Measurements from ENCODE around the gene EEFSEC. TPM values are rescaled to one million over a fixed set of nuclear protein-coding genes. Genes with fewer than 3 reads are reported as not detected.

EEFSEC gene
- 1 to 10 TPM; 5.9 to 9.3 (median 6.7) TPM for total RNA-seq
- 1 to 10 TPM; 8.1 to 9.8 TPM for polyA plus RNA-seq

DNA sequence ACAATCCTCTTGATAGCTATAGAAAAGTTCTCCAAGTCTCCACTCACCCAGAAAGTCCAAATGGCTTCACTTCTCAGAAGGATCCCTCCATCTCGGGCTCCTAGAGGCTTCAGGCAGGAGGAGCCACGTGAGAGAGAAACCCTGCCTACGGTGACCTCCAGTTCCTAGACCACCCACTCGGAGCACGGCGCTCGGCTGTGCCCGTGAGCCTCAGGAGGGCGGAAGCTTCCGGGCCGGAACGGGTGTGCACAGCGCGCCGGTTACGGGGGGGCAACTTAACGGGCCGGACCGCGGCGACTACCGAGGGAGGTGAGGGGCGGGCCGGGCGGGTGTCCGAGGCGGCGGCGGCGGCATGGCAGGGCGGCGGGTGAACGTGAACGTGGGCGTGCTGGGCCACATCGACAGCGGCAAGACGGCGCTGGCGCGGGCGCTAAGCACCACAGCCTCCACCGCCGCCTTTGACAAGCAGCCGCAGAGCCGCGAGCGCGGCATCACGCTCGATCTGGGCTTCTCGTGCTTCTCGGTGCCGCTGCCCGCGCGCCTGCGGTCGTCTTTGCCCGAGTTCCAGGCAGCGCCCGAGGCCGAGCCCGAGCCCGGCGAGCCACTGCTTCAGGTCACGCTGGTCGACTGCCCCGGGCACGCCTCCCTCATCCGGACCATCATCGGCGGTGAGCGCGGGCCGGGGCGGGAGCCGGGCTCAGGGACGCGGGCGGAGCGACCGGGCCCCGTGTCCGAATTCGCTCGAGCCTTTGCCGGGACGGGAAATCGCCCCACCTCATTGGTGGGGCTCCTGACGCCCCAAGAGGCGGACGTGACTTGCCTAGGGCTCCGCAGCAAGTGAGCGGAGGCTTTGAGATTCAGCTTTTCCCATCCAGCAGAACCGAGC lies at the start of gene EEFSEC:
Gene EEFSEC (plus strand): TSS at position 326 of the 886 bp plus-strand sequence. CDS start 27 bp downstream, at position 353.
- DNase-seq (peak; percentile 78 to 95 (median 85)), ATAC-seq (peak; percentile 97 to 99 (median 98)), FAIRE-seq (no peak)
- Histone ChIP-seq H3K4me3 (peak within 1 kb of the TSS; percentile 92 to 96 (median 94)), H3K9me3 (no peaks in the 10 kb centered on the region), H3K27ac (peak within 1 kb of the TSS; percentile 61 to 83 (median 78)), H3K4me1 (peaks cover 0 to 5% (median 0%) of the 10 kb centered on the region in 3 donors), H3K36me3 (no peaks in the 10 kb centered on the region), H3K27me3 (no peaks in the 10 kb centered on the region)
- intact Hi-C loops (cut with DNase I): no loop called here
- WGBS, 2 donors: 0 to 1% methylated on average over 88 to 96 of the region's 96 CpGs
- TF ChIP-seq, protein P1, sequence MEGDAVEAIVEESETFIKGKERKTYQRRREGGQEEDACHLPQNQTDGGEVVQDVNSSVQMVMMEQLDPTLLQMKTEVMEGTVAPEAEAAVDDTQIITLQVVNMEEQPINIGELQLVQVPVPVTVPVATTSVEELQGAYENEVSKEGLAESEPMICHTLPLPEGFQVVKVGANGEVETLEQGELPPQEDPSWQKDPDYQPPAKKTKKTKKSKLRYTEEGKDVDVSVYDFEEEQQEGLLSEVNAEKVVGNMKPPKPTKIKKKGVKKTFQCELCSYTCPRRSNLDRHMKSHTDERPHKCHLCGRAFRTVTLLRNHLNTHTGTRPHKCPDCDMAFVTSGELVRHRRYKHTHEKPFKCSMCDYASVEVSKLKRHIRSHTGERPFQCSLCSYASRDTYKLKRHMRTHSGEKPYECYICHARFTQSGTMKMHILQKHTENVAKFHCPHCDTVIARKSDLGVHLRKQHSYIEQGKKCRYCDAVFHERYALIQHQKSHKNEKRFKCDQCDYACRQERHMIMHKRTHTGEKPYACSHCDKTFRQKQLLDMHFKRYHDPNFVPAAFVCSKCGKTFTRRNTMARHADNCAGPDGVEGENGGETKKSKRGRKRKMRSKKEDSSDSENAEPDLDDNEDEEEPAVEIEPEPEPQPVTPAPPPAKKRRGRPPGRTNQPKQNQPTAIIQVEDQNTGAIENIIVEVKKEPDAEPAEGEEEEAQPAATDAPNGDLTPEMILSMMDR (IDR thresholded peaks at IDR 0.05): no peak

DNA sequence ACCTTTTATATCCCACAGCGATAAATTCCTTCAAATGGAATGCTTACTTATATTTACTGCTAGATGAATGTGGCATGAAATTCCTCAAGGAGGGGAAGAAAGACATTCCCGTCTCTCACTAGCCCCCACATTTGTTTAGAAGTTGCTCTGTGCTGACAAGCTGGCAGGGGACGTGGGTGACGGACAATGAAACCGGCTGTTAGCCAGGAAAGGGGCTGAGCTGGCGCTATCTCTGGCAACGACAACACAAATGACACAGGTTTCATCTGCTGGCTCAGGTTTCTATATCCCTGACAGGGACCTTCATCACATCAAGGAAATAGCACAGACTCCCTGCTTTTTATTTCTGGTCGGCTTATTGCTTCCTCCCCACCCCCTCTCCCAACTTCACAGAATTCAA lies 45.4 kb upstream of the EEFSEC start:
- FAIRE-seq (no peak), DNase-seq (no peak)

DNA sequence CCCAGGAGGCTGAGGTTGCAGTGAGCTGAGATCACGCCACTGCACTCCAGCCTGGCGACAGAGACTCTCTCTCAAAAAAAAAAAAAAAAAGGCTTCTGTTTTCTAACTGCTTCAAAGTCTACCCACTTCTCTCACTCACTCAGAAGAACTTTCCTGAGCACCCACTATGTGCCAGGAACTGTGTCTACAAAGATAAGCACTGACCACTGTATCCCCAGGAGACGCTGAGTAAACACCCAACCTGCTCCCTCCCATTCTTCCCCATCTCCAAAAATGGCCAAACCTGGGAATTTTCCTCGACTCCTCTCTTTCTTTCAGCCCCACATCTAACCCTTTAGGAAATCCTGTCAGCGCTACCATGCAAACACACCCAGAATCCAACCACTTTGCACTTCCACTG lies 42.1 kb upstream of the EEFSEC start:
- H3K27ac ChIP-seq: no peak overlapping the region
- no peaks in the 10 kb centered on the region for H3K9me3 ChIP-seq
- no peak for ATAC-seq
- H3K4me1 ChIP-seq: peaks cover 4 to 12% (median 6%) of the 10 kb centered on the region in 3 donors
- H3K36me3 ChIP-seq: no peaks in the 10 kb centered on the region
- intact Hi-C loops (cut with DNase I): no loop called here
- TF ChIP-seq, protein P1 (IDR thresholded peaks at IDR 0.05): no peak
- DNase-seq: no peak
- 97 to 98% methylated on average over 5 of the region's 5 CpGs for WGBS, 2 donors
- no peaks in the 10 kb centered on the region for H3K27me3 ChIP-seq
- FAIRE-seq: no peak
- no peak overlapping the region for H3K4me3 ChIP-seq

More for the DNA sequence above, 45.4 kb upstream of the EEFSEC start:
- H3K27ac ChIP-seq: no peak overlapping the region
- ATAC-seq: no peak
- H3K27me3 ChIP-seq: no peaks in the 10 kb centered on the region
- TF ChIP-seq, protein P1 (IDR thresholded peaks at IDR 0.05): no peak
- no peaks in the 10 kb centered on the region for H3K9me3 ChIP-seq
- no peaks in the 10 kb centered on the region for H3K4me1 ChIP-seq
- intact Hi-C loops (cut with DNase I): no loop called here
- 74 to 75% methylated on average over 8 of the region's 8 CpGs for WGBS, 2 donors
- no peak overlapping the region for H3K4me3 ChIP-seq
- H3K36me3 ChIP-seq: no peaks in the 10 kb centered on the region

DNA sequence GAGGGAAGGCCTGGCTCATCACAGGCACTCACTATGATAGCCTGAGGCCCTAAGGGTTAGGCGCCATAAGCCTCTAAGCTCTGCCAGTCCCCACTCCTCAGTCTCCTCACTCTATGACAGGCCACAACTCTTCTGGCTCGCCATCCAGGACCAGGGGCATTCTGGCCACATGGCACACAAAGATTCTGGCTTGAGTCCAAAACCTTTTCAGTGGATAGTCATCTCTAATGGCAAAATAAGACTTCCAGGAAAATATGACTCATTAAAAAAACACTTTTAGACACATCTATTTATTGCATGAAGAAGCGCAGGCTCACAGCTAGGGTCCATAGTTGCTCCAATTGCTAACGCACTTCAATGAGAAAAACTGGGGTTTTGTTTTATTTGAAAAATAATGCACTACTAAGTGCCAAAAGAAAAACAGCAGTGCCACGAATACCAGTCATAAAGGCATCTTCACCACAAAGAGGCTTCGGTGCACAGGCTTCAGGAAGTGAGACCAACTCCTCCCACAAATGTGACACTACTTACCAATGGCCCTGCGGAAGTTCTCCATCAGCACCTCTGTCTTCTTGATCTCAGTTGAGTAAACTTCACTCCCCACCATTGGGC lies 40.8 kb upstream of the EEFSEC start:
- no peak for FAIRE-seq
- Histone ChIP-seq H3K4me1 (peaks cover 4 to 12% (median 6%) of the 10 kb centered on the region in 3 donors), H3K27me3 (no peaks in the 10 kb centered on the region), H3K4me3 (no peak overlapping the region), H3K36me3 (peaks cover 0 to 3% (median 0%) of the 10 kb centered on the region in 3 donors), H3K9me3 (no peaks in the 10 kb centered on the region), H3K27ac (no peak overlapping the region)
- peak in 1 of 4 donors; percentile 64 for ATAC-seq
- 89 to 90% methylated on average over 7 of the region's 7 CpGs for WGBS, 2 donors
- no peak for DNase-seq
- intact Hi-C loops (cut with DNase I): no loop called here
- TF ChIP-seq, protein P1 (IDR thresholded peaks at IDR 0.05): no peak

Measured in pancreas (tissue), 10 donors.